ENCODE results near the gene MYOZ1. TPM values are rescaled to one million over a fixed set of nuclear protein-coding genes. Genes with fewer than 3 reads are reported as not detected.
"Not testable (repeated sequence)": the region's sequence is repeated elsewhere in the genome, so short reads cannot be mapped to it uniquely, and the experiment has no call there.

MYOZ1 gene
- total RNA-seq, result not detected in 2 replicates

GRCh38 chr10:73641328-73642060 is at the start of gene MYOZ1:
MYOZ1 (minus strand) TSS chr10:73641474; CDS start chr10:73640017, 1,457 bp downstream.
- no peaks in the 10 kb centered on the region for H4K20me1 ChIP-seq (ENCODE audit: insufficient read depth, low read length)
- H3K4me1 ChIP-seq (ENCODE audit: insufficient read depth, low read length), result no peaks in the 10 kb centered on the region
- H2AFZ ChIP-seq (ENCODE audit: low read length), result peak within 1 kb of the TSS; percentile 58
- TF ChIP-seq CTCF (IDR thresholded peaks at IDR 0.05; ENCODE audit: extremely low read depth, low read depth, low read length), result no peak
- no peak within 1 kb of the TSS for H3K27ac ChIP-seq (ENCODE audit: low read depth, low read length)
- DNase-seq (ENCODE audit: insufficient read length, low spot score, missing footprints), result peak; percentile 90
- H3K27me3 ChIP-seq (ENCODE audit: insufficient read depth, low read length), result peaks cover 10% of the 10 kb centered on the region
- H3K4me2 ChIP-seq (ENCODE audit: insufficient read depth, low read length), result no peak within 1 kb of the TSS
- H3K9me3 ChIP-seq (ENCODE audit: low read depth, low read length), result no peaks in the 10 kb centered on the region
- H3K36me3 ChIP-seq (ENCODE audit: insufficient read depth, low read length), result no peaks in the 10 kb centered on the region
- no peaks in the 10 kb centered on the region for H3K79me2 ChIP-seq (ENCODE audit: insufficient read depth, low read length)
- H3K4me3 ChIP-seq (ENCODE audit: insufficient read depth, low read length), result no peak within 1 kb of the TSS

- H3K27me3 ChIP-seq (ENCODE audit: insufficient read depth, low read length); H3K79me2 ChIP-seq (ENCODE audit: insufficient read depth, low read length); H3K36me3 ChIP-seq (ENCODE audit: insufficient read depth, low read length); H3K4me2 ChIP-seq (ENCODE audit: insufficient read depth, low read length); DNase-seq (ENCODE audit: insufficient read length, low spot score, missing footprints); H4K20me1 ChIP-seq (ENCODE audit: insufficient read depth, low read length); H3K4me1 ChIP-seq (ENCODE audit: insufficient read depth, low read length); H3K4me3 ChIP-seq (ENCODE audit: insufficient read depth, low read length); H3K27ac ChIP-seq (ENCODE audit: low read depth, low read length); H2AFZ ChIP-seq (ENCODE audit: low read length); H3K9me3 ChIP-seq (ENCODE audit: low read depth, low read length): not testable (repeated sequence)
Measured at GRCh38 chr10:73690755-73691154, 49.5 kb upstream of the MYOZ1 start.

DNA sequence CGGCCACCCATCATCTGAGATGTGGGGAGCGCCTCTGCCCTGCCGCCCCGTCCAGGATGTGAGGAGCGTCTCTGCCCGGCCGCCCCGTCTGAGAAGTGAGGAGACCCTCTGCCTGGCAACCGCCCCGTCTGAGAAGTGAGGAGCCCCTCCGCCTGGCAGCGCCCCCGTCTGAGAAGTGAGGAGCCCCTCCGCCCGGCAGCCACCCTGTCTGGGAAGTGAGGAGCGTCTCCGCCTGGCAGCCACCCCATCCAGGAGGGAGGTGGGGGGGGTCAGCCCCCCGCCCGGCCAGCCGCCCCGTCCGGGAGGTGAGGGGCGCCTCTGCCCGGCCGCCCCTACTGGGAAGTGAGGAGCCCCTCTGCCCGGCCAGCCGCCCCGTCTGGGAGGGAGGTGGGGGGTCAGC is 48.3 kb upstream of the MYOZ1 start:
- H3K4me3 ChIP-seq (ENCODE audit: insufficient read depth, low read length); H3K4me2 ChIP-seq (ENCODE audit: insufficient read depth, low read length); DNase-seq (ENCODE audit: insufficient read length, low spot score, missing footprints); H3K36me3 ChIP-seq (ENCODE audit: insufficient read depth, low read length); H3K4me1 ChIP-seq (ENCODE audit: insufficient read depth, low read length); H4K20me1 ChIP-seq (ENCODE audit: insufficient read depth, low read length); H3K27me3 ChIP-seq (ENCODE audit: insufficient read depth, low read length); H3K27ac ChIP-seq (ENCODE audit: low read depth, low read length); H2AFZ ChIP-seq (ENCODE audit: low read length); H3K9me3 ChIP-seq (ENCODE audit: low read depth, low read length); H3K79me2 ChIP-seq (ENCODE audit: insufficient read depth, low read length): not testable (repeated sequence)

DNA sequence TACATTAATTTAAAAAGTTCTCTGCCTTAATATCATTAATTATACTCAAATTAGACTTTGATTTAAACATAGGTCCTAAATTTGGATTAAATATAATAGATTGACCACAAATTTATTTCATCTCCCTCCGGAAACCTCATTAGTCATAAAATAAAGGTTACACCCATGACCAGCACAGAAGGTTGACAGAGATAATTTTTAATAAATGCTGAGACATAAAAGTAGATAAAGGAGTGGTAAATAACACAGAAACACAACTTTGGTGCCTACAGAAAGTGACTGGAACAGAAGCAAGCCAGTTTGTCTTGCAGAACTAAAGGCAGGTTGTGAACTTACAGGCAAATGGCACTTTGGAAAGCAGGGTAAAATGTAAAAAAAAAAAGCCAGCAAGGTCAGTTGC is 46.4 kb upstream of the MYOZ1 start:
- H3K79me2 ChIP-seq (ENCODE audit: insufficient read depth, low read length); H3K9me3 ChIP-seq (ENCODE audit: low read depth, low read length); H4K20me1 ChIP-seq (ENCODE audit: insufficient read depth, low read length); H3K27ac ChIP-seq (ENCODE audit: low read depth, low read length); H3K27me3 ChIP-seq (ENCODE audit: insufficient read depth, low read length); H3K4me3 ChIP-seq (ENCODE audit: insufficient read depth, low read length); DNase-seq (ENCODE audit: insufficient read length, low spot score, missing footprints); H2AFZ ChIP-seq (ENCODE audit: low read length); H3K4me2 ChIP-seq (ENCODE audit: insufficient read depth, low read length); H3K4me1 ChIP-seq (ENCODE audit: insufficient read depth, low read length); H3K36me3 ChIP-seq (ENCODE audit: insufficient read depth, low read length): not testable (repeated sequence)

DNA sequence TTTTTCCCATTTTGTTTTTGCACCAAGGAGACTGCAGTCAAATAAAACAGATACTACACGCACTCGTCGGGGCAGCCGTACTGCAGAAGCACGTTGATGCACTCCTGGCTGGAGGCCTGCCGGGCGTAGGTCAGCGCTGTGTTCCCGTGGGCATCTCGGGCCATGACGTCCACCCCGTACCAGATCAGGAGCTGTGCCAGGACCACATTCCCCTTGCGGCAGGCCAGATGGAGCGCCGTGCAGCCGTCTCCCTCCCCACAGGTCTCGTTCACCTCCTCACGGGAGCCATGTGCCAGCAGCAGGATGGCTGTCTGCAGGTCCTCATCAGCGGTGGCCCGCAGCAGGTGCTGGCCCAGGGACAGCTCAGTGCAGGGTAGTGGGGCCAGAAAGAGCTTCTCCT is 33.3 kb upstream of the MYOZ1 start:
- not testable (repeated sequence) for H3K36me3 ChIP-seq (ENCODE audit: insufficient read depth, low read length); H2AFZ ChIP-seq (ENCODE audit: low read length); H3K4me2 ChIP-seq (ENCODE audit: insufficient read depth, low read length); H3K27me3 ChIP-seq (ENCODE audit: insufficient read depth, low read length); H3K4me3 ChIP-seq (ENCODE audit: insufficient read depth, low read length); H3K27ac ChIP-seq (ENCODE audit: low read depth, low read length); H4K20me1 ChIP-seq (ENCODE audit: insufficient read depth, low read length); H3K4me1 ChIP-seq (ENCODE audit: insufficient read depth, low read length); H3K79me2 ChIP-seq (ENCODE audit: insufficient read depth, low read length); H3K9me3 ChIP-seq (ENCODE audit: low read depth, low read length); DNase-seq (ENCODE audit: insufficient read length, low spot score, missing footprints)

GRCh38 chr10:73668378-73668777 is 27.1 kb upstream of the MYOZ1 start:
- not testable (repeated sequence) for H3K4me1 ChIP-seq (ENCODE audit: insufficient read depth, low read length); H3K4me2 ChIP-seq (ENCODE audit: insufficient read depth, low read length); DNase-seq (ENCODE audit: insufficient read length, low spot score, missing footprints); H3K36me3 ChIP-seq (ENCODE audit: insufficient read depth, low read length); H3K27ac ChIP-seq (ENCODE audit: low read depth, low read length); H4K20me1 ChIP-seq (ENCODE audit: insufficient read depth, low read length); H3K79me2 ChIP-seq (ENCODE audit: insufficient read depth, low read length); H3K27me3 ChIP-seq (ENCODE audit: insufficient read depth, low read length); H3K9me3 ChIP-seq (ENCODE audit: low read depth, low read length); H2AFZ ChIP-seq (ENCODE audit: low read length); H3K4me3 ChIP-seq (ENCODE audit: insufficient read depth, low read length)

DNA sequence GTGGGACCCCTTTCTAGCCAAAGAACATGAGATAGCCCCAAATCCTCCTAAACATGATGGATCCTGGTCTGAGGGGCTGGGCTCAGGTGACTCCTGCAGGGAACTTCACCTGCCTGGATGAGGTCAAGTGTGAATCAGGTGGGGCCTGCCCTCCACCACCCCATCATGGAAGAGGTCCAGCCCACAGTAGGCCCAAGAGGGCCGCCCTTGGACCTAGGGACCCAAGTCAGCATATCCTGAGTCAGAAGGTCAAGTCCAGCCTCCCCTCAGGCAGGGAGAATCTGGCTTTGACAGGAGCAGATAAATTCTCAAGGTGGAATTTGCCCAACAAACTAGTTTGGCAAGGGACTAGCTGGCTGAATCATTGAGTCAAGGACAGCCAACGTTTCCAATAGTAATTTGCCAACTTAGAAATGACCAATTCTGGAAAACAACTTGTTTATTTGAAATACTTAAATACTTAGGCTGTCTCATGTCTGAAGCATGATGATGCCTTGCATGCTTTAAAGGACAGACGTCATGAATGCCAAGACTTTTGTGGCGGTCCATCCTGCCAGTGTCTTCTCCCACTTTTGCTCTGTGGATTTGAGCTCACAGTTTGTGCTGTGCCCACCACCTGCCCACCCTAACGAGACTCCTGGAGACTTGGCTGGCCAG is 25.0 kb upstream of the MYOZ1 start:
- not testable (repeated sequence) for H3K4me3 ChIP-seq (ENCODE audit: insufficient read depth, low read length); H3K4me1 ChIP-seq (ENCODE audit: insufficient read depth, low read length); DNase-seq (ENCODE audit: insufficient read length, low spot score, missing footprints); H2AFZ ChIP-seq (ENCODE audit: low read length); H3K36me3 ChIP-seq (ENCODE audit: insufficient read depth, low read length); H3K9me3 ChIP-seq (ENCODE audit: low read depth, low read length); H3K79me2 ChIP-seq (ENCODE audit: insufficient read depth, low read length); H3K27ac ChIP-seq (ENCODE audit: low read depth, low read length); H3K27me3 ChIP-seq (ENCODE audit: insufficient read depth, low read length); H4K20me1 ChIP-seq (ENCODE audit: insufficient read depth, low read length); H3K4me2 ChIP-seq (ENCODE audit: insufficient read depth, low read length)

GRCh38 chr10:73665581-73665980 is 24.3 kb upstream of the MYOZ1 start:
- not testable (repeated sequence) for H2AFZ ChIP-seq (ENCODE audit: low read length); H3K4me3 ChIP-seq (ENCODE audit: insufficient read depth, low read length); H3K79me2 ChIP-seq (ENCODE audit: insufficient read depth, low read length); H4K20me1 ChIP-seq (ENCODE audit: insufficient read depth, low read length); H3K36me3 ChIP-seq (ENCODE audit: insufficient read depth, low read length); H3K27me3 ChIP-seq (ENCODE audit: insufficient read depth, low read length); H3K4me2 ChIP-seq (ENCODE audit: insufficient read depth, low read length); DNase-seq (ENCODE audit: insufficient read length, low spot score, missing footprints); H3K27ac ChIP-seq (ENCODE audit: low read depth, low read length); H3K9me3 ChIP-seq (ENCODE audit: low read depth, low read length); H3K4me1 ChIP-seq (ENCODE audit: insufficient read depth, low read length)
